Adrenal gland (tissue), 12 donors: ENCODE measurements around the gene ABCA13. TPM values are rescaled to one million over a fixed set of nuclear protein-coding genes. Genes with fewer than 3 reads are reported as not detected.

Source experiments
- DNase-seq, 7 donors: peaks; one replicate each; pipeline ENCODE4 v3.0.0-alpha.2; 2019 to 2020
- H3K27ac ChIP-seq, 5 donors: fragments of 200-600 bp; sonication (generic) in 4 of 5; 1 replicate in 3 of 5; 2 replicates in 2 of 5; pipeline versions ENCODE4 v1.5.1 to v1.8.0; 2016 to 2020; ENCODE audit warnings: mild to moderate bottlenecking in 1 of 5
- H3K27me3 ChIP-seq: fragments of 200-600 bp; 2 replicates; pipeline ENCODE4 v1.8.0; 2021
- H3K36me3 ChIP-seq, 2 donors: fragments of 200-600 bp; replicated peaks in 1 of 2; 1 replicate in 1 of 2; 2 replicates in 1 of 2; pipeline versions ENCODE4 v1.5.1 to v1.8.0; 2018 to 2022
- H3K4me1 ChIP-seq, 2 donors: fragments of 200-600 bp; replicated peaks in 1 of 2; 1 replicate in 1 of 2; 2 replicates in 1 of 2; pipeline versions ENCODE4 v1.5.1 to v1.8.0; 2018 to 2021
- H3K4me3 ChIP-seq, 4 donors: fragments of 200-600 bp; sonication (generic) in 3 of 4; one replicate each; pipeline ENCODE4 v1.5.1; 2016 to 2018
- H3K9me3 ChIP-seq, 3 donors: fragments of 200-600 bp; sonication (generic) in 1 of 3; replicated peaks in 1 of 3; 1 replicate in 2 of 3; 2 replicates in 1 of 3; pipeline versions ENCODE4 v1.5.1 to v1.8.0; 2016 to 2021
- POLR2A ChIP-seq, 2 donors: fragments of 450-650 bp; IDR thresholded peaks; one replicate each; pipeline ENCODE4 v1.6.1; 2017; ENCODE audit warnings: antibody characterized with exemption in 2 of 2, mild to moderate bottlenecking in 2 of 2, moderate library complexity in 1 of 2
- WGBS, 4 donors: extraction: QIAGEN DNeasy Blood & Tissue Kit in 2 of 4; methylation state at CpG; one replicate each; pipeline versions ENCODE4 v1.1.5 to v1.1.7; 2013 to 2017; 5-methylcytosine and 5-hydroxymethylcytosine counted together
- intact Hi-C, 2 donors: fragments of 100-400 bp; cut with DNase I; formaldehyde crosslinking; loops; one replicate each; pipeline versions ENCODE4 v1.14.1 to v1.15.0; 2022 to 2023
- polyA plus RNA-seq, 3 donors: library from polyadenylated mRNA; stranded (reverse); fragments of 200-250 nt in 2 of 3; fragments of 350-450 nt in 1 of 3; fragmentation: Illumina TruSeq in 1 of 3; extraction: RNeasy Lipid Tissue Mini Kit (QIAGEN cat#74804) in 1 of 3; gene quantifications; one replicate each; pipeline ENCODE4 v1.2.3, GENCODE V29; 2013 to 2014
- total RNA-seq, 9 donors: library from RNA; depleted of rRNA in 4 of 9; stranded (reverse); fragments of >200 nt in 4 of 9; fragments of 120-200 nt in 1 of 9; fragmentation: NEBNext Ultra II Directional in 1 of 9; extraction: Animal tissue kit (Norgen Biotek cat#: 25700) in 1 of 9; gene quantifications; one replicate each; pipeline versions ENCODE4 v1.1.0 to v1.2.4, GENCODE V29; 2013 to 2023
- TF ChIP-seq, protein P1 (sequence below), 6 experiments: fragments of 450-650 bp in 4 of 6; fragments of 200-600 bp in 2 of 6; sonication (generic) in 1 of 6; IDR thresholded peaks; 1 replicate in 5 of 6; 2 replicates in 1 of 6; pipeline versions ENCODE4 v1.5.1 to v1.8.0; 2016 to 2021; ENCODE audit warnings: antibody characterized with exemption in 6 of 6, mild to moderate bottlenecking in 2 of 6, moderate library complexity in 1 of 6
- donor health status: healthy with polysubstance abuse.
- donor health status: Bipolar disorder and iron deficiency.
- donor health status: DM: yes; HTN: yes; CAD: no.
- donor health status: DM: no; HTN: no; CAD: no.
- donor health status: DM: no; HTN: no; CAD: no.
- donor health status: DM: yes; HTN: yes; CAD: no.

Gene ABCA13
- total and polyA plus RNA-seq, 12 donors = 0.03 to 0.94 (median 0.09) TPM; not detected in 4

DNA sequence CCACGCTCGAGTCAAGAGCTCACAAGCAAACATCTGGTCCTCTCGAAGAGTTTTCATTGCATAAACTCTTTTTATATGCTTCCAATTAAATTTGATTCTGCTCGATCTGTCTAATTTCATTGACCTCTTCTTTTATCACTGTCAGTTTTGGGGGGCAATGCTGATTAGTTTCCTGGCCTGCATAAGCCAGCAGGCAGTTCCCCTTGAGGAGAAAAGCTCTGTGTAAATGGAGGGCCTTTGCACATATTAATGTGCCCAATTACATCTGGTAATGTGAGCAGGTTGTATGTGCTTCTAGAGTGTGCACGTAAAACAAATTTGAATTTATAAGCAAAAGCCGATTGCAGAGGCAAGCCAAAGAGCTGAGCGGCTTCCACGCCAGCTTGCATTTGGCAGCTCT lies 210.3 kb downstream of the ABCA13 start:
- H3K27me3 ChIP-seq = no peaks in the 10 kb centered on the region
- DNase-seq = no peak
- H3K9me3 ChIP-seq = no peaks in the 10 kb centered on the region
- 81 to 88% (median 86%) methylated on average over 8 of the region's 8 CpGs for WGBS, 4 donors
- H3K27ac ChIP-seq = no peak overlapping the region
- no peaks in the 10 kb centered on the region for H3K4me1 ChIP-seq
- no peaks in the 10 kb centered on the region for H3K36me3 ChIP-seq
- TF ChIP-seq POLR2A (IDR thresholded peaks at IDR 0.05) = no peak
- TF ChIP-seq, protein P1, sequence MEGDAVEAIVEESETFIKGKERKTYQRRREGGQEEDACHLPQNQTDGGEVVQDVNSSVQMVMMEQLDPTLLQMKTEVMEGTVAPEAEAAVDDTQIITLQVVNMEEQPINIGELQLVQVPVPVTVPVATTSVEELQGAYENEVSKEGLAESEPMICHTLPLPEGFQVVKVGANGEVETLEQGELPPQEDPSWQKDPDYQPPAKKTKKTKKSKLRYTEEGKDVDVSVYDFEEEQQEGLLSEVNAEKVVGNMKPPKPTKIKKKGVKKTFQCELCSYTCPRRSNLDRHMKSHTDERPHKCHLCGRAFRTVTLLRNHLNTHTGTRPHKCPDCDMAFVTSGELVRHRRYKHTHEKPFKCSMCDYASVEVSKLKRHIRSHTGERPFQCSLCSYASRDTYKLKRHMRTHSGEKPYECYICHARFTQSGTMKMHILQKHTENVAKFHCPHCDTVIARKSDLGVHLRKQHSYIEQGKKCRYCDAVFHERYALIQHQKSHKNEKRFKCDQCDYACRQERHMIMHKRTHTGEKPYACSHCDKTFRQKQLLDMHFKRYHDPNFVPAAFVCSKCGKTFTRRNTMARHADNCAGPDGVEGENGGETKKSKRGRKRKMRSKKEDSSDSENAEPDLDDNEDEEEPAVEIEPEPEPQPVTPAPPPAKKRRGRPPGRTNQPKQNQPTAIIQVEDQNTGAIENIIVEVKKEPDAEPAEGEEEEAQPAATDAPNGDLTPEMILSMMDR (IDR thresholded peaks at IDR 0.05) = no peak
- no peak overlapping the region for H3K4me3 ChIP-seq
- intact Hi-C loops = no loop called here

DNA sequence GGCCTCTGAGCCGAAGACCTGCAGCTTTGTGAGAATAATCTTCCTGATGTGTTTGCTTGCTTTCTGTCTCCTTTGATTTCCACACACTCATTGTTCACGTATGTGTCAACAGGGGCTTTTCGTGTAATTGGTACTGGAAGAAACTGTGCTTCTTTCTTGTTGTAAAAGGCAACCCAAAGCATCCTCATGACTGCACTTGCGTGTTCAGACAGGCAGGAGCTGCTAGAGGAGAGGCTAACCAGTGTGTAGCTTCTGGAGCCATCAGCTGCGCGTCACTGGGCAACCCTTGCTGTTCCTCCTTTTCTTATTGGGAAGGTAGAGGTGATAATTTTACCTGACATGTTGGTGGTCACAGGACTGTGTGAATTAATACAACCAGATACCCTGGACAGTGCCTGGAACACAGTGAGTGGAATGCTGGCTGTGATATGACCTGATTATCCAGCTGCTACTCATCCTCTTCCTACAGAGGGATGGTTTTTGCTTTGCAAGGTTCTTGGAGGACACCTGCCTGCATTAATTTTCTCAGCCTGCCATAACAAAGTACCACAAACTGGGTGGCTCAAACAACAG lies 213.0 kb downstream of the ABCA13 start:
- TF ChIP-seq POLR2A (IDR thresholded peaks at IDR 0.05) = no peak
- TF ChIP-seq, protein P1 (IDR thresholded peaks at IDR 0.05) = no peak
- no peaks in the 10 kb centered on the region for H3K9me3 ChIP-seq
- no peak overlapping the region for H3K4me3 ChIP-seq
- no peak overlapping the region for H3K27ac ChIP-seq
- intact Hi-C loops = no loop called here
- no peaks in the 10 kb centered on the region for H3K36me3 ChIP-seq
- WGBS, 4 donors = 85 to 95% (median 85%) methylated on average over 6 of the region's 6 CpGs
- H3K4me1 ChIP-seq = no peaks in the 10 kb centered on the region
- no peaks in the 10 kb centered on the region for H3K27me3 ChIP-seq
- no peak for DNase-seq

DNA sequence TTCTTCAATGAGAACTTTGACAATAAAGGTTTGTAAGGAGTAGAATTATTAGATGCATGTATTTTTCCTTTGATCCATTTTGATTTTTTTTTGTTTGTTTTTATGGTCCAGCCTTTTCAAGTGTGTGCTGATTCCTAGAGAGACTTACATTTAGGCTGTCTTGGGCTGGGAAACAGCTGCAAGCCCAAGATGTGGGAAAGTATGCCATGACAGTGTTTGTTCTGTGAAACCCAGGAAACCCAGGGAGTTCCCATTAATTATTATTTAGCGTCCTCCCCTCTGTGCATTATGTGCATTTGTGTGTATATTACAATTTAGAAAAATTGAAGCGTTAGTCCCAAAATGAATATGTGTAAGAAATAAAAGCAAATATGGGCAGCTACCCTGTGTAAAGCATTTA lies 216.7 kb downstream of the ABCA13 start:
- 66 to 83% (median 79%) methylated on average over 2 of the region's 2 CpGs for WGBS, 4 donors
- no peaks in the 10 kb centered on the region for H3K36me3 ChIP-seq
- H3K27me3 ChIP-seq = no peaks in the 10 kb centered on the region
- DNase-seq = no peak
- no peaks in the 10 kb centered on the region for H3K9me3 ChIP-seq
- no peak overlapping the region for H3K4me3 ChIP-seq
- intact Hi-C loops = no loop called here
- TF ChIP-seq POLR2A (IDR thresholded peaks at IDR 0.05) = no peak
- TF ChIP-seq, protein P1 (IDR thresholded peaks at IDR 0.05) = no peak
- H3K4me1 ChIP-seq = no peaks in the 10 kb centered on the region
- H3K27ac ChIP-seq = no peak overlapping the region

DNA sequence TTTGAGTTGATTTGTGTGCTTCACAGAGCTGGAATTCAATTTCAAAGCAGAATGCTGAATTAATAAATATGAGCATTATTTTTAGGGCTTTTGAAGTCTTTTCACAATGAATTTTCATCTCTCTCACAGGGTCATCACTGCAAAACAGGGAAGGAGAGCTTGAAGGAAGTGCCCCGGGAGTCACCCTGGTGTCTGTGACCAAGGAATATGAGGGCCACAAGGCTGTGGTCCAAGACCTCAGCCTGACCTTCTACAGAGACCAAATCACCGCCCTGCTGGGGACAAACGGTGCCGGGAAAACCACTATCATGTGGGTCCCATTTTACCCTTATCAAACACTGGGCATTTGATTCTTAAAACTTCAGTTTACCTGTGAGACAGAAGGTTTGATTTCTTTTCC lies 217.7 kb downstream of the ABCA13 start:
- Histone ChIP-seq H3K27ac (no peak overlapping the region), H3K4me1 (no peaks in the 10 kb centered on the region), H3K36me3 (no peaks in the 10 kb centered on the region), H3K27me3 (no peaks in the 10 kb centered on the region), H3K9me3 (no peaks in the 10 kb centered on the region), H3K4me3 (no peak overlapping the region)
- 65 to 79% (median 76%) methylated on average over 4 of the region's 4 CpGs for WGBS, 4 donors
- TF ChIP-seq POLR2A (IDR thresholded peaks at IDR 0.05) = no peak
- TF ChIP-seq, protein P1 (IDR thresholded peaks at IDR 0.05) = no peak
- intact Hi-C loops = no loop called here
- no peak for DNase-seq
